H1 (cell line): ENCODE results near the gene UBE2O. TPM values are rescaled to one million over a fixed set of nuclear protein-coding genes. Genes with fewer than 3 reads are reported as not detected.

Experiments used
- CTCF ChIA-PET: fragments of 300-600 bp; sonication (Branson Sonifier 250); formaldehyde crosslinking; loops from one replicate; lab custom pipeline; 2021; ENCODE audit not compliant: partially characterized antibody; lab: Charles Lee
- POLR2A ChIA-PET: fragments of 300-600 bp; sonication (Branson Sonifier 250); formaldehyde crosslinking; loops from one replicate; lab custom pipeline; 2021; ENCODE audit warnings: inconsistent platforms; ENCODE audit not compliant: partially characterized antibody; lab: Charles Lee
- DNase-seq, 2 experiments: peaks; one replicate each; pipeline versions ENCODE4 v3.0.0 to v3.0.0-alpha.2; 2010 to 2022; ENCODE audit warnings: low spot score in 2 of 2, low read depth in 1 of 2, mixed read lengths in 1 of 2
- FAIRE-seq: peaks from 2 replicates; lab custom pipeline; 2011; peaks lifted over from hg19 to GRCh38; lab: Jason Lieb, UNC
- H2AFZ ChIP-seq: 2 replicates; pipeline ENCODE4 v1.8.1; 2012; ENCODE audit warnings: low read length, inconsistent platforms
- H2AK5ac ChIP-seq: 2 replicates; pipeline ENCODE4 v1.6.1; 2013; ENCODE audit warnings: low read depth, low read length
- H2BK120ac ChIP-seq: replicated peaks from 2 replicates; pipeline ENCODE3; 2013; ENCODE audit warnings: low read depth, low read length, inconsistent platforms
- H2BK12ac ChIP-seq: 2 replicates; pipeline ENCODE4 v1.6.1; 2013; ENCODE audit warnings: low read depth, low read length
- H2BK15ac ChIP-seq: 2 replicates; pipeline ENCODE4 v1.6.1; 2013; ENCODE audit warnings: low read length
- H2BK20ac ChIP-seq: 2 replicates; pipeline ENCODE4 v1.6.1; 2013; ENCODE audit warnings: low read length
- H2BK5ac ChIP-seq: 2 replicates; pipeline ENCODE4 v1.6.1; 2013; ENCODE audit warnings: low read depth, low read length
- H3K14ac ChIP-seq: 2 replicates; pipeline ENCODE4 v1.6.1; 2013; ENCODE audit warnings: inconsistent platforms; ENCODE audit not compliant: insufficient read length
- H3K18ac ChIP-seq: 2 replicates; pipeline ENCODE4 v1.6.1; 2013; ENCODE audit warnings: low read length; ENCODE audit errors: extremely low read depth
- H3K23ac ChIP-seq: 2 replicates; pipeline ENCODE4 v1.6.1; 2013; ENCODE audit warnings: inconsistent platforms; ENCODE audit not compliant: insufficient read length
- H3K23me2 ChIP-seq: 2 replicates; pipeline ENCODE4 v1.6.1; 2013; ENCODE audit warnings: low read depth, low read length
- H3K27ac ChIP-seq: 2 replicates; pipeline ENCODE4 v1.6.1; 2011; ENCODE audit warnings: low read depth, low read length, inconsistent platforms
- H3K27me3 ChIP-seq, 4 experiments: replicated peaks in 1 of 4; 1 replicate in 1 of 4; 2 replicates in 3 of 4; pipeline versions ENCODE4 v1.6.1 to v1.8.1; 2011 to 2013; ENCODE audit warnings: low read length in 3 of 4, mild to moderate bottlenecking in 3 of 4, inconsistent platforms in 2 of 4, mixed read lengths in 2 of 4, moderate library complexity in 1 of 4; ENCODE audit not compliant: control insufficient read depth in 3 of 4, insufficient read depth in 3 of 4; ENCODE audit errors: extremely low read depth in 1 of 4
- H3K36me3 ChIP-seq, 4 experiments: 2 replicates each; pipeline versions ENCODE4 v1.6.1 to v1.8.1; 2011 to 2013; ENCODE audit warnings: mild to moderate bottlenecking in 4 of 4, low read length in 3 of 4, moderate library complexity in 2 of 4, control low read depth in 1 of 4, inconsistent platforms in 1 of 4; ENCODE audit not compliant: insufficient read depth in 4 of 4, control insufficient read depth in 2 of 4
- H3K4ac ChIP-seq: replicated peaks from 2 replicates; pipeline ENCODE3; 2013; ENCODE audit warnings: low read length, low read depth, mixed read lengths, inconsistent platforms; ENCODE audit not compliant: insufficient read length
- H3K4me1 ChIP-seq, 4 experiments: replicated peaks in 1 of 4; 1 replicate in 1 of 4; 2 replicates in 3 of 4; pipeline versions ENCODE4 v1.6.1 to v1.8.1; 2011 to 2013; ENCODE audit warnings: low read length in 3 of 4, inconsistent platforms in 2 of 4, mixed read lengths in 1 of 4; ENCODE audit not compliant: insufficient read depth in 4 of 4, control insufficient read depth in 3 of 4
- H3K4me2 ChIP-seq, 2 experiments: 2 replicates each; pipeline versions ENCODE4 v1.6.1 to v1.8.1; 2011 to 2013; ENCODE audit warnings: low read depth in 2 of 2, low read length in 2 of 2, control low read depth in 1 of 2, inconsistent platforms in 1 of 2, mild to moderate bottlenecking in 1 of 2; ENCODE audit not compliant: insufficient read depth in 1 of 2
- H3K4me3 ChIP-seq, 4 experiments: fragments of 200-600, 300-600 bp in 1 of 4; sonication (generic), shearing (Covaris generic), sonication (Bioruptor Twin) in 1 of 4; 2 replicates each; pipeline versions ENCODE4 v1.5.1 to v1.8.1; 2011 to 2016; ENCODE audit warnings: low read length in 4 of 4, low read depth in 3 of 4, control low read depth in 2 of 4, inconsistent platforms in 2 of 4, mild to moderate bottlenecking in 2 of 4, mixed read lengths in 1 of 4, moderate library complexity in 1 of 4; ENCODE audit not compliant: insufficient read depth in 2 of 4; ENCODE audit errors: extremely low read depth in 1 of 4
- H3K56ac ChIP-seq: replicated peaks from 2 replicates; pipeline ENCODE3; 2013; ENCODE audit warnings: low read depth, mild to moderate bottlenecking, mixed read lengths, low read length, inconsistent platforms; ENCODE audit not compliant: insufficient read length
- H3K79me1 ChIP-seq: 2 replicates; pipeline ENCODE4 v1.6.1; 2013; ENCODE audit warnings: low read depth, low read length, control low read depth
- H3K79me2 ChIP-seq, 2 experiments: 2 replicates each; pipeline versions ENCODE4 v1.6.1 to v1.8.1; 2012 to 2013; ENCODE audit warnings: low read length in 2 of 2, mild to moderate bottlenecking in 2 of 2, inconsistent platforms in 1 of 2; ENCODE audit not compliant: insufficient read depth in 2 of 2, control insufficient read depth in 1 of 2
- H3K9ac ChIP-seq, 4 experiments: replicated peaks in 1 of 4; 1 replicate in 1 of 4; 2 replicates in 3 of 4; pipeline versions ENCODE4 v1.6.1 to v1.8.1; 2011 to 2013; ENCODE audit warnings: low read depth in 3 of 4, low read length in 3 of 4, control low read depth in 2 of 4, mild to moderate bottlenecking in 2 of 4, moderate library complexity in 2 of 4, inconsistent platforms in 1 of 4; ENCODE audit errors: extremely low read depth in 1 of 4
- H3K9me3 ChIP-seq, 2 experiments: 2 replicates each; pipeline versions ENCODE4 v1.6.1 to v1.8.1; 2012 to 2013; ENCODE audit warnings: mild to moderate bottlenecking in 2 of 2, moderate library complexity in 2 of 2, control low read depth in 1 of 2, inconsistent platforms in 1 of 2, low read depth in 1 of 2, low read length in 1 of 2, mixed read lengths in 1 of 2; ENCODE audit not compliant: insufficient read depth in 2 of 2
- H4K20me1 ChIP-seq, 2 experiments: replicated peaks in 1 of 2; 2 replicates each; pipeline versions ENCODE3 to v1.8.1; 2011 to 2013; ENCODE audit warnings: inconsistent platforms in 2 of 2, low read length in 2 of 2, mild to moderate bottlenecking in 1 of 2; ENCODE audit not compliant: insufficient read depth in 2 of 2, control insufficient read depth in 1 of 2
- H4K5ac ChIP-seq: 2 replicates; pipeline ENCODE4 v1.6.1; 2013; ENCODE audit warnings: low read length, low read depth, mixed read lengths, inconsistent platforms; ENCODE audit not compliant: insufficient read length
- H4K8ac ChIP-seq: 2 replicates; pipeline ENCODE4 v1.8.0; 2013; ENCODE audit warnings: mild to moderate bottlenecking, moderate library complexity, low read length, inconsistent platforms; ENCODE audit not compliant: insufficient read depth; ENCODE audit errors: extremely low read depth
- H4K91ac ChIP-seq: replicated peaks from 2 replicates; pipeline ENCODE3; 2013; ENCODE audit warnings: low read length, mixed read lengths, inconsistent platforms; ENCODE audit not compliant: insufficient read length
- CBX5 ChIP-seq: fragments of 300-800, 300-1000 bp; sonication (generic); IDR thresholded peaks from 2 replicates; pipeline ENCODE4 v1.7.1; 2016; ENCODE audit warnings: antibody characterized with exemption, low read length, low read depth
- KDM5A ChIP-seq: fragments of 200-600 bp; IDR thresholded peaks from 2 replicates; pipeline ENCODE4 v1.7.1; 2012; ENCODE audit warnings: mild to moderate bottlenecking, low read length, inconsistent platforms, mixed read lengths
- SAP30 ChIP-seq: fragments of 300-600 bp; sonication (generic); IDR thresholded peaks from 2 replicates; pipeline ENCODE4 v1.7.1; 2012; ENCODE audit warnings: low read length, moderate library complexity, mild to moderate bottlenecking, inconsistent platforms; ENCODE audit not compliant: insufficient read depth, insufficient replicate concordance
- WGBS, 2 experiments: shearing (Covaris generic) in 1 of 2; methylation state at CpG; one replicate each; pipeline versions ENCODE4 v1.1.6 to v1.1.7; 2013 to 2015; ENCODE audit warnings: low lambda C conversion rate in 2 of 2, mixed read lengths in 2 of 2, inconsistent platforms in 1 of 2, low coverage in 1 of 2, missing lambda C conversion rate in 1 of 2; ENCODE audit not compliant: insufficient replicate concordance in 2 of 2, insufficient coverage in 1 of 2, insufficient read length in 1 of 2; ENCODE audit errors: extremely low coverage in 1 of 2, missing lambda C conversion rate in 1 of 2; 5-methylcytosine and 5-hydroxymethylcytosine counted together
- polyA plus RNA-seq, 7 experiments: library from polyadenylated mRNA; depleted of rRNA in 3 of 7; stranded (reverse) in 5 of 7; unstranded in 2 of 7; fragments of >200 nt in 5 of 7; fragments of 200-250 nt in 2 of 7; gene quantifications; 1 replicate in 5 of 7; 2 replicates in 1 of 7; 4 replicates in 1 of 7; pipeline versions ENCODE4 v1.2.1 to v1.2.3, GENCODE V29; 2011 to 2013; ENCODE audit warnings: missing spikeins in 2 of 7, mixed read lengths in 2 of 7
- total RNA-seq: library from RNA; stranded (reverse); fragmentation: NEBNext Ultra II Directional; extraction: Animal tissue kit (Norgen Biotek cat#: 25700); gene quantifications from 2 replicates; pipeline ENCODE4 v1.2.1, GENCODE V29; 2021

Gene UBE2O
- total and polyA plus RNA-seq, 2 of the 8 experiments (the other 6 are each of a cell fraction or from before 2014, with no cell fraction given) = 24.4 to 63.0 TPM

GRCh38 chr17:76479515-76480060, 26.6 kb upstream of the UBE2O start:
- Histone ChIP-seq H3K27me3 (no peaks in the 10 kb centered on the region), H3K4ac (no peak overlapping the region), H4K8ac (no peak overlapping the region), H3K56ac (no peak overlapping the region), H2BK120ac (no peak overlapping the region), H3K4me1 (no peaks in the 10 kb centered on the region), H4K91ac (no peak overlapping the region), H3K4me3 (no peak overlapping the region), H2AFZ (no peak overlapping the region), H3K27ac (no peak overlapping the region), H2BK15ac (no peak overlapping the region), H3K23ac (no peak overlapping the region), H3K79me2 (no peaks in the 10 kb centered on the region), H2BK20ac (no peak overlapping the region), H4K5ac (no peak overlapping the region), H3K36me3 (peaks cover 0 to 2% (median 1%) of the 10 kb centered on the region in 4 experiments; a peak in 1 of 8 replicates), H3K9me3 (no peaks in the 10 kb centered on the region), H2BK12ac (no peak overlapping the region), H3K9ac (no peak overlapping the region), H3K18ac (no peak overlapping the region), H3K23me2 (no peaks in the 10 kb centered on the region), H2BK5ac (no peak overlapping the region), H3K4me2 (no peak overlapping the region), H2AK5ac (no peak overlapping the region), H4K20me1 (peaks cover 0 to 5% of the 10 kb centered on the region in 2 experiments), H3K14ac (no peak overlapping the region), H3K79me1 (no peaks in the 10 kb centered on the region)
- ChIA-PET CTCF (interaction anchor here (0.7 to 11.0 kb wide), 7 partner anchors 10 to 71 kb away, joined by 3 to 192 read pairs (median 5); partner anchors contain the start of genes AANAT and RHBDF2), POLR2A (interaction anchor here (1.3 kb wide), 1 partner anchor 14 kb away, joined by 3 read pairs; no protein-coding TSS in a partner anchor)
- no peak for FAIRE-seq
- 93% methylated on average over 13 of the region's 14 CpGs; no CpG with 5 or more reads in 1 of the 2 experiments for WGBS, 2 experiments
- no peak for DNase-seq
- TF ChIP-seq CBX5 = no peak
- TF ChIP-seq SAP30 = no peak
- TF ChIP-seq KDM5A = no peak
